ENCODE measurements around the gene GCN1. TPM values are rescaled to one million over a fixed set of nuclear protein-coding genes. Genes with fewer than 3 reads are reported as not detected.

Gene GCN1
- total and polyA plus RNA-seq, 10 donors, result 10.4 to 131 (median 95.5) TPM

DNA sequence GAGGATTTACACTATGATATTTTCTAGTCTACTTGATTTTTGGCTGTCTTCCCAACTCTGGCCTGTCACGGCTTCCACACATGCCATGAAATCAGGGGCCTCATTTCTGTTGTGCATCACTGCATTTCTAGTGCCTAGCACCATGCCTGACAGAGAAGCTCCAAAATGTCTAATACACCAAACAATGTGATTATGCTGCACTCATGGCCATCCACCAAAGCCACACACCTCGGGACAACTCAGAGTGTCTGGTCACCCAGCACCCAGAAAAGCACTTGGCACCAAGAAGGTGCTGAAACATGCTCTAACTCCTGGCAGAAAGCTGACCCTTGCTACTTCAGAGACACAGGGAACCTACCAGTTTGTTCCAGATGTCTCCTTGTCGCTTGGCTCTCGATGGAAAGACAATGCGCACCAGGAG is 11.3 kb downstream of the GCN1 start:
- H3K9me3 ChIP-seq, result no peaks in the 10 kb centered on the region
- H3K27me3 ChIP-seq (replicated peaks in 1 of 7), result no peaks in the 10 kb centered on the region
- intact Hi-C loops (cut with DNase I; ENCODE audit: low total_unique reads), result no loop called here
- H3K4me3 ChIP-seq, result no peak overlapping the region
- H3K36me3 ChIP-seq, result peaks cover 6 to 100% (median 95%) of the 10 kb centered on the region in 6 donors
- DNase-seq, result no peak
- WGBS, 5 donors, result 84 to 96% (median 93%) methylated on average over 4 to 5 of the region's 5 CpGs
- TF ChIP-seq POLR2AphosphoS5 (IDR thresholded peaks at IDR 0.05) (no peak), POLR2A (IDR thresholded peaks at IDR 0.05) (no peak)
- TF ChIP-seq, protein P1, sequence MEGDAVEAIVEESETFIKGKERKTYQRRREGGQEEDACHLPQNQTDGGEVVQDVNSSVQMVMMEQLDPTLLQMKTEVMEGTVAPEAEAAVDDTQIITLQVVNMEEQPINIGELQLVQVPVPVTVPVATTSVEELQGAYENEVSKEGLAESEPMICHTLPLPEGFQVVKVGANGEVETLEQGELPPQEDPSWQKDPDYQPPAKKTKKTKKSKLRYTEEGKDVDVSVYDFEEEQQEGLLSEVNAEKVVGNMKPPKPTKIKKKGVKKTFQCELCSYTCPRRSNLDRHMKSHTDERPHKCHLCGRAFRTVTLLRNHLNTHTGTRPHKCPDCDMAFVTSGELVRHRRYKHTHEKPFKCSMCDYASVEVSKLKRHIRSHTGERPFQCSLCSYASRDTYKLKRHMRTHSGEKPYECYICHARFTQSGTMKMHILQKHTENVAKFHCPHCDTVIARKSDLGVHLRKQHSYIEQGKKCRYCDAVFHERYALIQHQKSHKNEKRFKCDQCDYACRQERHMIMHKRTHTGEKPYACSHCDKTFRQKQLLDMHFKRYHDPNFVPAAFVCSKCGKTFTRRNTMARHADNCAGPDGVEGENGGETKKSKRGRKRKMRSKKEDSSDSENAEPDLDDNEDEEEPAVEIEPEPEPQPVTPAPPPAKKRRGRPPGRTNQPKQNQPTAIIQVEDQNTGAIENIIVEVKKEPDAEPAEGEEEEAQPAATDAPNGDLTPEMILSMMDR (IDR thresholded peaks at IDR 0.05 in 8 of 11, conservative IDR thresholded peaks at IDR 0.05 in 3 of 11), result no peak
- no peak overlapping the region for H3K27ac ChIP-seq
- H3K4me1 ChIP-seq, result peaks cover 0 to 22% (median 0%) of the 10 kb centered on the region in 6 donors

DNA sequence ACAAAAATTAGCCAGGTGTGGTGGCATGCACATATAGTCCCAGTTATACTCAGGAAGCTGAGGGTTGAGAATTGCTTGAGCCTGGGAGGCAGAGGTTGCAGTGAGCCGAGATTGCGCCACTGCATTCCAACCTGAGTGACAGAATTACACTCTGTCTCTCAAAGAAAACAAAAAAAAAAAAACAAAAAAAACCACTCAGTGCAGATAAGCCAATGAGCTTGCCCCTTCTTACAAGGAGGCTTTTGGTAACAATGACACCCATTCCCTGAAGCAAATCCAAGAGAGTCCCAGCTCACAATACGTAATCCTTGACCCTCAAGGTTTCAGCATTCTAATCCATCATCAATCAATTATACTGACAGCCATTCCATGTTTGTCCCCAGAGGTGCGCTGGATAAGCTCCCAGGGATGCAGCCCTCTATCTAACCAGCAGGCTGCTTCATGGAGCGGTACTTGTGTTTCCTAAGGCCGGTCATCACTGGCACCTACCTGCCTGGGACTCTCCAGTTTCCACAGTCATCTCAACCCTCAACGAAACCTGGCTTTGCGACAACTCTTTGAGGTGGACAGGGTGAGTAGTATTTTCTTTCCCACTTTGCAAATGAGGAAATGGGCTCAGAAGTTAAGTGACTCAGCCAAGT is 12.4 kb downstream of the GCN1 start:
- peaks cover 6 to 100% (median 95%) of the 10 kb centered on the region in 6 donors for H3K36me3 ChIP-seq
- H3K4me3 ChIP-seq, result no peak overlapping the region
- intact Hi-C loops (cut with DNase I; ENCODE audit: low total_unique reads), result no loop called here
- no peaks in the 10 kb centered on the region for H3K9me3 ChIP-seq
- no peak overlapping the region for H3K27ac ChIP-seq
- DNase-seq, result no peak
- peaks cover 0 to 11% (median 0%) of the 10 kb centered on the region in 6 donors for H3K4me1 ChIP-seq
- TF ChIP-seq, protein P1 (IDR thresholded peaks at IDR 0.05 in 8 of 11, conservative IDR thresholded peaks at IDR 0.05 in 3 of 11), result no peak
- TF ChIP-seq POLR2A (IDR thresholded peaks at IDR 0.05), result no peak
- TF ChIP-seq POLR2AphosphoS5 (IDR thresholded peaks at IDR 0.05), result no peak
- H3K27me3 ChIP-seq (replicated peaks in 1 of 7), result no peaks in the 10 kb centered on the region
- 89 to 94% (median 92%) methylated on average over 8 of the region's 8 CpGs for WGBS, 5 donors

DNA sequence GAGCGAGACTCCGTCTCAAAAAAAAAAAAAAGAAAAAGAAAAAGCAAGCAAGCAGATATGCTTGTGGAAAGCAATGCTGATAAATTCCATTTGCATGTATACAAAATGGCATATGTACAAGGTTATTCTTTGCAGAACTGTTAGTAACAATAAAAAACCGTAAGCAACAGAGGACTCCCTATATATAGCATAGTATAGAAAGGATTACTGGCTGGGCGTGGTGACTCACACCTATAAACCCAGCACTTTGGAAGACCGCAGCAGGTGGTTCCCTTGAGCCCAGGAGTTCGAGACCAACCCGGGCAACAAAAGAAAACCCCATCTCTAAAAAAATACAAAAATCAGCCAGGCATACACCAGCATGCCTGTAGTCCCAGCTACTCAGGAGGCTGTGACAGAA is 13.5 kb downstream of the GCN1 start:
- WGBS, 5 donors, result 91 to 97% (median 92%) methylated on average over 7 of the region's 7 CpGs
- intact Hi-C loops (cut with DNase I; ENCODE audit: low total_unique reads), result no loop called here
- TF ChIP-seq POLR2AphosphoS5 (IDR thresholded peaks at IDR 0.05) (no peak), POLR2A (IDR thresholded peaks at IDR 0.05) (no peak)
- TF ChIP-seq, protein P1 (IDR thresholded peaks at IDR 0.05 in 8 of 11, conservative IDR thresholded peaks at IDR 0.05 in 3 of 11), result no peak

DNA sequence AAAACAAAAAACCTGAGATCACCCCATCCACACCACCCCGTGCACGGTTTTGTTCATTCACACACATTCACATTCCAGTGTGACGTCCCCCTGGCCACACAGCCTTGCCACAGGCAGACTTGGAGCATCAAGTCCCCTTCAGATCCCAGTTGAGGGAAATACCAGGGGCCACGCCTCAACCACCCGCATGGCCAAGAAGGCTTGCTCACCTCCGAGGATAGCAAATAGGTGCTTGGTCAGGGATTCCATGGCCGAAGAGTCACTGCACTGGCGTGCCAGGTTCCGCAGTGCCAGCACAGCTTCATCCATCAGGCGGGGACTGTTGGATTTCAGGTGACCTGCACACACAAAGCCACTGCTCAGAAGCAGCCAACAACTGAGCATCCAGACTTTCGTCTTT is 19.0 kb downstream of the GCN1 start:
- no peak for DNase-seq

More for the DNA sequence above, 13.5 kb downstream of the GCN1 start:
- peaks cover 0 to 4% (median 0%) of the 10 kb centered on the region in 6 donors for H3K4me1 ChIP-seq
- H3K27me3 ChIP-seq (replicated peaks in 1 of 7), result no peaks in the 10 kb centered on the region
- peaks cover 9 to 100% (median 95%) of the 10 kb centered on the region in 6 donors for H3K36me3 ChIP-seq
- no peak for DNase-seq
- H3K27ac ChIP-seq, result no peak overlapping the region
- no peak overlapping the region for H3K4me3 ChIP-seq
- H3K9me3 ChIP-seq, result no peaks in the 10 kb centered on the region

More for the DNA sequence above, 19.0 kb downstream of the GCN1 start:
- intact Hi-C loops (cut with DNase I; ENCODE audit: low total_unique reads), result no loop called here
- Histone ChIP-seq H3K4me1 (peaks cover 0 to 4% (median 2%) of the 10 kb centered on the region in 6 donors), H3K36me3 (peaks cover 15 to 100% (median 100%) of the 10 kb centered on the region in 6 donors), H3K4me3 (no peak overlapping the region), H3K27ac (no peak overlapping the region), H3K27me3 (replicated peaks in 1 of 7) (no peaks in the 10 kb centered on the region), H3K9me3 (no peaks in the 10 kb centered on the region)
- 94 to 97% (median 96%) methylated on average over 9 to 11 of the region's 11 CpGs for WGBS, 5 donors
- TF ChIP-seq POLR2A (IDR thresholded peaks at IDR 0.05) (no peak), POLR2AphosphoS5 (IDR thresholded peaks at IDR 0.05) (no peak)
- TF ChIP-seq, protein P1 (IDR thresholded peaks at IDR 0.05 in 8 of 11, conservative IDR thresholded peaks at IDR 0.05 in 3 of 11), result no peak

All from spleen (tissue), 11 donors.